Measurements from ENCODE around the gene TSPAN9.

The TSPAN9 gene

GRCh38 chr12:3295646-3296408, 218.6 kb downstream of the TSPAN9 start:
- Histone ChIP-seq H3K4me3 (no peak overlapping the region), H3K27ac (no peak overlapping the region), H3K36me3 (no peaks in the 10 kb centered on the region), H3K4me2 (peak overlapping the region in 2 of 11 experiments; percentile 56 to 77; a peak in 1 of 22 replicates), H4K20me1 (peaks cover 0 to 39% (median 0%) of the 10 kb centered on the region in 11 experiments; a peak in 5 of 22 replicates), H3K9me3 (replicated peaks in 1 of 11) (no peaks in the 10 kb centered on the region), H3K4me1 (peaks cover 0 to 52% (median 35%) of the 10 kb centered on the region in 10 experiments; a peak in 19 of 20 replicates), H3K9ac (no peak overlapping the region), H3K27me3 (no peaks in the 10 kb centered on the region)
- no peak for TF ChIP-seq Cebpa-rat (IDR thresholded peaks at IDR 0.05)

GRCh38 chr12:3296409-3296701, 219.2 kb downstream of the TSPAN9 start:
- no peak overlapping the region for H3K4me2 ChIP-seq
- H3K27me3 ChIP-seq, result no peaks in the 10 kb centered on the region
- H3K27ac ChIP-seq, result no peak overlapping the region
- no peak overlapping the region for H3K4me3 ChIP-seq
- no peak for TF ChIP-seq Cebpa-rat (IDR thresholded peaks at IDR 0.05)
- no peaks in the 10 kb centered on the region for H3K9me3 ChIP-seq (replicated peaks in 1 of 11)
- H3K9ac ChIP-seq, result no peak overlapping the region
- no peaks in the 10 kb centered on the region for H3K36me3 ChIP-seq
- peaks cover 0 to 52% (median 35%) of the 10 kb centered on the region in 10 experiments; a peak in 19 of 20 replicates for H3K4me1 ChIP-seq
- H4K20me1 ChIP-seq, result peaks cover 0 to 41% (median 0%) of the 10 kb centered on the region in 11 experiments; a peak in 5 of 22 replicates

GRCh38 chr12:3298603-3299002, 221.4 kb downstream of the TSPAN9 start:
- Histone ChIP-seq H4K20me1 (peaks cover 0 to 43% (median 0%) of the 10 kb centered on the region in 11 experiments; a peak in 5 of 22 replicates), H3K4me1 (peaks cover 0 to 46% (median 29%) of the 10 kb centered on the region in 10 experiments; a peak in 19 of 20 replicates), H3K27me3 (no peaks in the 10 kb centered on the region), H3K9ac (no peak overlapping the region), H3K4me3 (no peak overlapping the region), H3K36me3 (no peaks in the 10 kb centered on the region), H3K27ac (no peak overlapping the region), H3K4me2 (no peak overlapping the region), H3K9me3 (replicated peaks in 1 of 11) (no peaks in the 10 kb centered on the region)
- TF ChIP-seq Cebpa-rat (IDR thresholded peaks at IDR 0.05), result no peak

GRCh38 chr12:3299929-3300832, 223.0 kb downstream of the TSPAN9 start:
- H3K36me3 ChIP-seq, result no peaks in the 10 kb centered on the region
- H3K27ac ChIP-seq, result peak overlapping the region in 7 of 11 experiments; percentile 3 to 55 (median 44); a peak in 10 of 22 replicates
- peak overlapping the region in 4 of 10 experiments; percentile 23 to 52 (median 30); a peak in 5 of 20 replicates for H3K4me3 ChIP-seq
- no peaks in the 10 kb centered on the region for H3K27me3 ChIP-seq
- H3K4me1 ChIP-seq, result peaks cover 10 to 36% (median 23%) of the 10 kb centered on the region in 10 experiments; a peak in 19 of 20 replicates
- H3K9me3 ChIP-seq (replicated peaks in 1 of 11), result no peaks in the 10 kb centered on the region
- peak overlapping the region in 3 of 11 experiments; percentile 14 to 45 (median 27); a peak in 4 of 22 replicates for H3K9ac ChIP-seq
- TF ChIP-seq Cebpa-rat (IDR thresholded peaks at IDR 0.05), result no peak
- H3K4me2 ChIP-seq, result peak overlapping the region; percentile 37 to 93 (median 71)
- peaks cover 0 to 45% (median 0%) of the 10 kb centered on the region in 11 experiments; a peak in 5 of 22 replicates for H4K20me1 ChIP-seq

- H3K9ac ChIP-seq, result no peak overlapping the region
- peaks cover 0 to 45% (median 0%) of the 10 kb centered on the region in 11 experiments; a peak in 4 of 22 replicates for H4K20me1 ChIP-seq
- no peaks in the 10 kb centered on the region for H3K27me3 ChIP-seq
- H3K4me3 ChIP-seq, result no peak overlapping the region
- no peaks in the 10 kb centered on the region for H3K36me3 ChIP-seq
- TF ChIP-seq Cebpa-rat (IDR thresholded peaks at IDR 0.05), result no peak
- H3K4me2 ChIP-seq, result peak overlapping the region in 10 of 11 experiments; percentile 37 to 93 (median 72); a peak in 14 of 22 replicates
- peak overlapping the region in 1 of 11 experiments; percentile 48; a peak in 1 of 22 replicates for H3K27ac ChIP-seq
- no peaks in the 10 kb centered on the region for H3K9me3 ChIP-seq (replicated peaks in 1 of 11)
- H3K4me1 ChIP-seq, result peaks cover 7 to 33% (median 21%) of the 10 kb centered on the region in 10 experiments; a peak in 19 of 20 replicates
Measured at GRCh38 chr12:3300833-3301401, 223.7 kb downstream of the TSPAN9 start.

- Histone ChIP-seq H3K9me3 (replicated peaks in 1 of 11) (no peaks in the 10 kb centered on the region), H3K4me1 (peaks cover 7 to 33% (median 21%) of the 10 kb centered on the region in 10 experiments; a peak in 19 of 20 replicates), H3K27ac (no peak overlapping the region), H3K4me3 (no peak overlapping the region), H3K27me3 (no peaks in the 10 kb centered on the region), H3K36me3 (no peaks in the 10 kb centered on the region), H3K9ac (no peak overlapping the region), H3K4me2 (no peak overlapping the region), H4K20me1 (peaks cover 0 to 46% (median 0%) of the 10 kb centered on the region in 11 experiments; a peak in 4 of 22 replicates)
- no peak for TF ChIP-seq Cebpa-rat (IDR thresholded peaks at IDR 0.05)
Measured at GRCh38 chr12:3302401-3303041, 225.3 kb downstream of the TSPAN9 start.

GRCh38 chr12:3303410-3304136, 226.4 kb downstream of the TSPAN9 start:
- Histone ChIP-seq H3K4me3 (no peak overlapping the region), H3K9me3 (replicated peaks in 1 of 11) (no peaks in the 10 kb centered on the region), H4K20me1 (peaks cover 0 to 37% (median 0%) of the 10 kb centered on the region in 11 experiments; a peak in 5 of 22 replicates), H3K36me3 (no peaks in the 10 kb centered on the region), H3K27me3 (no peaks in the 10 kb centered on the region), H3K4me2 (peak overlapping the region in 3 of 11 experiments; percentile 30 to 56 (median 52); a peak in 7 of 22 replicates), H3K27ac (no peak overlapping the region), H3K4me1 (peaks cover 7 to 33% (median 19%) of the 10 kb centered on the region in 10 experiments; a peak in 19 of 20 replicates), H3K9ac (peak overlapping the region in 1 of 11 experiments; percentile 19; a peak in 1 of 22 replicates)
- TF ChIP-seq Cebpa-rat (IDR thresholded peaks at IDR 0.05), result no peak
